Measurements from ENCODE around the gene IL1RAPL2. TPM values are rescaled to one million over a fixed set of nuclear protein-coding genes. Genes with fewer than 3 reads are reported as not detected.

IL1RAPL2 gene
- total RNA-seq, 1 donor from 2014 or later: not detected

GRCh38 chrX:105745863-105746262, 1179.9 kb downstream of the IL1RAPL2 start:
- no peak overlapping the region for H3K27ac Mint-ChIP-seq
- H3K27me3 Mint-ChIP-seq: no peaks in the 10 kb centered on the region
- DNase-seq (no peak), ATAC-seq (ENCODE audit: low read depth) (no peak)
- no peak for TF ChIP-seq CTCF (IDR thresholded peaks at IDR 0.05)
- H3K4me3 Mint-ChIP-seq: no peak overlapping the region
- no peaks in the 10 kb centered on the region for H3K4me1 Mint-ChIP-seq
- H3K9me3 Mint-ChIP-seq: peaks cover 7% of the 10 kb centered on the region
- ChIA-PET CTCF (no interaction called here), POLR2A (no interaction called here)
- no peaks in the 10 kb centered on the region for H3K36me3 Mint-ChIP-seq (ENCODE audit: low read depth)
- intact Hi-C loops (cut with micrococcal nuclease): no loop called here

- POLR2A ChIA-PET: no interaction called here
- no peaks in the 10 kb centered on the region for H3K9me3 Mint-ChIP-seq
- H3K4me1 Mint-ChIP-seq: no peaks in the 10 kb centered on the region
- H3K27ac Mint-ChIP-seq: no peak overlapping the region
- TF ChIP-seq CTCF (IDR thresholded peaks at IDR 0.05): no peak
- CTCF ChIA-PET: no interaction called here
- DNase-seq (no peak), ATAC-seq (ENCODE audit: low read depth) (no peak)
- intact Hi-C loops (cut with micrococcal nuclease): no loop called here
- H3K27me3 Mint-ChIP-seq: no peaks in the 10 kb centered on the region
- no peak overlapping the region for H3K4me3 Mint-ChIP-seq
- no peaks in the 10 kb centered on the region for H3K36me3 Mint-ChIP-seq (ENCODE audit: low read depth)
These were observed 1186.4 kb downstream of the IL1RAPL2 start for GRCh38 chrX:105752338-105752956.

GRCh38 chrX:105753411-105753810, 1187.4 kb downstream of the IL1RAPL2 start:
- H3K4me3 Mint-ChIP-seq: no peak overlapping the region
- POLR2A ChIA-PET: no interaction called here
- intact Hi-C loops (cut with micrococcal nuclease): no loop called here
- no peak overlapping the region for H3K27ac Mint-ChIP-seq
- H3K9me3 Mint-ChIP-seq: no peaks in the 10 kb centered on the region
- no peaks in the 10 kb centered on the region for H3K4me1 Mint-ChIP-seq
- CTCF ChIA-PET: no interaction called here
- no peaks in the 10 kb centered on the region for H3K36me3 Mint-ChIP-seq (ENCODE audit: low read depth)
- no peak for DNase-seq
- no peak for TF ChIP-seq CTCF (IDR thresholded peaks at IDR 0.05)
- no peaks in the 10 kb centered on the region for H3K27me3 Mint-ChIP-seq
- no peak for ATAC-seq (ENCODE audit: low read depth)

- DNase-seq (no peak), ATAC-seq (ENCODE audit: low read depth) (no peak)
- H3K27ac Mint-ChIP-seq: no peak overlapping the region
- ChIA-PET POLR2A (no interaction called here), CTCF (no interaction called here)
- no peak overlapping the region for H3K4me3 Mint-ChIP-seq
- H3K36me3 Mint-ChIP-seq (ENCODE audit: low read depth): no peaks in the 10 kb centered on the region
- no peaks in the 10 kb centered on the region for H3K9me3 Mint-ChIP-seq
- TF ChIP-seq CTCF (IDR thresholded peaks at IDR 0.05): no peak
- no peaks in the 10 kb centered on the region for H3K27me3 Mint-ChIP-seq
- no peaks in the 10 kb centered on the region for H3K4me1 Mint-ChIP-seq
- intact Hi-C loops (cut with micrococcal nuclease): no loop called here
These were observed 1188.4 kb downstream of the IL1RAPL2 start for GRCh38 chrX:105754286-105754964.

- DNase-seq (no peak), ATAC-seq (ENCODE audit: low read depth) (no peak)
- no peak for TF ChIP-seq CTCF (IDR thresholded peaks at IDR 0.05)
- Mint-ChIP-seq H3K36me3 (ENCODE audit: low read depth) (no peaks in the 10 kb centered on the region), H3K4me3 (no peak overlapping the region), H3K27ac (no peak overlapping the region), H3K27me3 (no peaks in the 10 kb centered on the region), H3K9me3 (no peaks in the 10 kb centered on the region), H3K4me1 (no peaks in the 10 kb centered on the region)
- intact Hi-C loops (cut with micrococcal nuclease): no loop called here
- CTCF ChIA-PET: no interaction called here
- POLR2A ChIA-PET: no interaction called here
These were observed 1189.1 kb downstream of the IL1RAPL2 start for GRCh38 chrX:105755109-105755508.

Data from activated B cell treated with CpG ODN at 0.5 μM for 24 hours (primary cell).